ENCODE data around the gene CCL24. TPM values are rescaled to one million over a fixed set of nuclear protein-coding genes. Genes with fewer than 3 reads are reported as not detected.
"Not testable (repeated sequence)": the region's sequence is repeated elsewhere in the genome, so short reads cannot be mapped to it uniquely, and the experiment has no call there.

CCL24 gene
- total and polyA plus RNA-seq, 2 experiments from 2014 or later, result not detected

GRCh38 chr7:75830978-75831377 is 17.4 kb upstream of the CCL24 start:
- no peak overlapping the region for H3K4me3 ChIP-seq
- no peaks in the 10 kb centered on the region for H3K9me3 ChIP-seq (ENCODE audit: low read depth)
- DNase-seq (ENCODE audit: low read depth in 1 of 2, low spot score in 1 of 2), result no peak
- H3K27ac ChIP-seq, result no peak overlapping the region
- no peaks in the 10 kb centered on the region for H3K4me1 ChIP-seq (ENCODE audit: low read depth)
- TF ChIP-seq CTCF (IDR thresholded peaks at IDR 0.05; ENCODE audit: low read depth, low read length), result no peak
- no peaks in the 10 kb centered on the region for H3K36me3 ChIP-seq
- H3K27me3 ChIP-seq, result no peaks in the 10 kb centered on the region

GRCh38 chr7:75829656-75830055 is 16.1 kb upstream of the CCL24 start:
- not testable (repeated sequence) for H3K27ac ChIP-seq; H3K27me3 ChIP-seq; H3K36me3 ChIP-seq; H3K4me3 ChIP-seq; H3K4me1 ChIP-seq (ENCODE audit: low read depth); H3K9me3 ChIP-seq (ENCODE audit: low read depth)
- peak in 1 of 2 donors; percentile 63 for DNase-seq (ENCODE audit: low read depth in 1 of 2, low spot score in 1 of 2)

GRCh38 chr7:75823198-75823910 is 9.7 kb upstream of the CCL24 start:
- Histone ChIP-seq H3K36me3 (no peaks in the 10 kb centered on the region), H3K4me3 (no peak overlapping the region), H3K9me3 (ENCODE audit: low read depth) (no peaks in the 10 kb centered on the region), H3K27me3 (no peaks in the 10 kb centered on the region), H3K27ac (no peak overlapping the region), H3K4me1 (ENCODE audit: low read depth) (no peaks in the 10 kb centered on the region)
- DNase-seq (ENCODE audit: low read depth in 1 of 2, low spot score in 1 of 2), result no peak
- no peak for TF ChIP-seq CTCF (IDR thresholded peaks at IDR 0.05; ENCODE audit: low read depth, low read length)

GRCh38 chr7:75820688-75821087 is 7.1 kb upstream of the CCL24 start:
- TF ChIP-seq CTCF (IDR thresholded peaks at IDR 0.05; ENCODE audit: low read depth, low read length), result no peak

GRCh38 chr7:75819711-75820110 is 6.1 kb upstream of the CCL24 start:
- Histone ChIP-seq H3K27ac (no peak overlapping the region), H3K27me3 (no peaks in the 10 kb centered on the region)

More at GRCh38 chr7:75820688-75821087, 7.1 kb upstream of the CCL24 start:
- H3K4me3 ChIP-seq, result no peak overlapping the region
- H3K27ac ChIP-seq, result no peak overlapping the region
- H3K36me3 ChIP-seq, result no peaks in the 10 kb centered on the region
- H3K4me1 ChIP-seq (ENCODE audit: low read depth), result no peaks in the 10 kb centered on the region
- no peaks in the 10 kb centered on the region for H3K9me3 ChIP-seq (ENCODE audit: low read depth)
- no peaks in the 10 kb centered on the region for H3K27me3 ChIP-seq
- no peak for DNase-seq (ENCODE audit: low read depth in 1 of 2, low spot score in 1 of 2)

More at GRCh38 chr7:75819711-75820110, 6.1 kb upstream of the CCL24 start:
- Histone ChIP-seq H3K4me1 (ENCODE audit: low read depth) (no peaks in the 10 kb centered on the region), H3K36me3 (no peaks in the 10 kb centered on the region), H3K9me3 (ENCODE audit: low read depth) (no peaks in the 10 kb centered on the region), H3K4me3 (no peak overlapping the region)
- TF ChIP-seq CTCF (IDR thresholded peaks at IDR 0.05; ENCODE audit: low read depth, low read length), result no peak
- DNase-seq (ENCODE audit: low read depth in 1 of 2, low spot score in 1 of 2), result no peak

All from cardiac muscle cell (in vitro differentiated cells and primary cell).